PFSK-1 (cell line): ENCODE data around the gene PKP2.

Experiments
- FOXP2 ChIP-seq: optimal IDR thresholded peaks from 2 replicates; pipeline ENCODE3; 2011; ENCODE audit warnings: borderline replicate concordance, control low read depth, inconsistent platforms; ENCODE audit not compliant: insufficient read depth; ENCODE audit errors: extremely low read length, extremely low read depth
- POLR2AphosphoS5 ChIP-seq: IDR thresholded peaks from 2 replicates; pipeline ENCODE4 v1.6.1; 2012; ENCODE audit warnings: low read depth, mild to moderate bottlenecking, control low read depth, low read length, moderate library complexity
- REST ChIP-seq, 2 experiments: IDR thresholded peaks; 2 replicates each; pipeline versions ENCODE4 v1.6.1 to v1.8.0; 2011 to 2012; ENCODE audit warnings: low read depth in 2 of 2, low read length in 2 of 2, control low read depth in 1 of 2, inconsistent platforms in 1 of 2, mild to moderate bottlenecking in 1 of 2, moderate library complexity in 1 of 2; ENCODE audit not compliant: insufficient read depth in 1 of 2
- SIN3A ChIP-seq: IDR thresholded peaks from 2 replicates; pipeline ENCODE4 v1.6.1; 2012; ENCODE audit warnings: mild to moderate bottlenecking, low read length, moderate library complexity, borderline replicate concordance; ENCODE audit not compliant: insufficient read depth
- TAF1 ChIP-seq: IDR thresholded peaks from 2 replicates; pipeline ENCODE4 v1.6.1; 2012; ENCODE audit warnings: low read length, control low read depth, borderline replicate concordance; ENCODE audit not compliant: insufficient read depth

Gene PKP2

GRCh38 chr12:32870716-32871115 is 25.9 kb downstream of the PKP2 start:
- TF ChIP-seq REST (IDR thresholded peaks at IDR 0.05; ENCODE audit: insufficient read depth in 1 of 2, low read depth in 2 of 2, low read length in 2 of 2) (no peak), POLR2AphosphoS5 (no peak), FOXP2 (no peak), SIN3A (no peak), TAF1 (no peak)

- TF ChIP-seq TAF1 (no peak), SIN3A (no peak), POLR2AphosphoS5 (no peak), FOXP2 (no peak), REST (IDR thresholded peaks at IDR 0.05; ENCODE audit: insufficient read depth in 1 of 2, low read depth in 2 of 2, low read length in 2 of 2) (no peak)
Measured at GRCh38 chr12:32868885-32869284, 27.7 kb downstream of the PKP2 start.

- TF ChIP-seq SIN3A (no peak), REST (IDR thresholded peaks at IDR 0.05; ENCODE audit: insufficient read depth in 1 of 2, low read depth in 2 of 2, low read length in 2 of 2) (no peak), FOXP2 (no peak), TAF1 (no peak), POLR2AphosphoS5 (no peak)
Measured at GRCh38 chr12:32864731-32865130, 31.8 kb downstream of the PKP2 start.

GRCh38 chr12:32863128-32863527 is 33.4 kb downstream of the PKP2 start:
- TF ChIP-seq FOXP2, result no peak
- no peak for TF ChIP-seq SIN3A
- no peak for TF ChIP-seq REST (IDR thresholded peaks at IDR 0.05; ENCODE audit: insufficient read depth in 1 of 2, low read depth in 2 of 2, low read length in 2 of 2)
- TF ChIP-seq TAF1, result no peak
- no peak for TF ChIP-seq POLR2AphosphoS5

GRCh38 chr12:32860192-32860591 is 36.4 kb downstream of the PKP2 start:
- no peak for TF ChIP-seq FOXP2
- TF ChIP-seq TAF1, result no peak
- TF ChIP-seq POLR2AphosphoS5, result no peak
- TF ChIP-seq REST (IDR thresholded peaks at IDR 0.05; ENCODE audit: insufficient read depth in 1 of 2, low read depth in 2 of 2, low read length in 2 of 2), result no peak
- TF ChIP-seq SIN3A, result no peak
